Heart left ventricle (tissue), 13 donors: ENCODE results near the gene PLA2G6.

Experiments
- CTCF ChIP-seq, 12 donors: fragments of 200-600 bp; sonication (generic) in 4 of 12; IDR thresholded peaks; one replicate each; pipeline versions ENCODE4 v1.5.0 to v1.8.0; 2018 to 2022; ENCODE audit warnings: antibody characterized with exemption in 12 of 12, mild to moderate bottlenecking in 5 of 12
- POLR2A ChIP-seq, 2 donors: fragments of 450-650 bp; IDR thresholded peaks; one replicate each; pipeline ENCODE4 v1.6.1; 2017; ENCODE audit warnings: antibody characterized with exemption in 2 of 2, mild to moderate bottlenecking in 2 of 2, moderate library complexity in 2 of 2
- donor health status: ischemic (EF 13 %, LVEDD 7.1; RV severe dilation, severe dysfunction).
- donor health status: DM: no; HTN: yes; CAD: no.
- donor health status: DM: no; HTN: no; CAD: no.
- donor health status: ischemic (EF 25% LVEDD 6.9; RV normal size, moderate dysfunction).
- donor health status: ischemic (EF 25% LVEDD 5.7; RV mildly dilated, moderate dysfunction).
- donor health status: ischemic (EF 35%, LVEDD 5.7; RV mildly dilated, moderate dysfunction).
- donor health status: nonischemic (EF 11% LVEDD 7.7; RV severe dilation, severe dysfunction).
- donor health status: DM: yes; HTN: yes; CAD: no.
- donor health status: PGD.
- donor health status: ischemic (EF 29% LVEDD 5.4; RV normal size, mild dysfunction).
- donor health status: nonischemic (EF 23%, LVEDD 6.1; RV moderate dilation, normal function).

DNA sequence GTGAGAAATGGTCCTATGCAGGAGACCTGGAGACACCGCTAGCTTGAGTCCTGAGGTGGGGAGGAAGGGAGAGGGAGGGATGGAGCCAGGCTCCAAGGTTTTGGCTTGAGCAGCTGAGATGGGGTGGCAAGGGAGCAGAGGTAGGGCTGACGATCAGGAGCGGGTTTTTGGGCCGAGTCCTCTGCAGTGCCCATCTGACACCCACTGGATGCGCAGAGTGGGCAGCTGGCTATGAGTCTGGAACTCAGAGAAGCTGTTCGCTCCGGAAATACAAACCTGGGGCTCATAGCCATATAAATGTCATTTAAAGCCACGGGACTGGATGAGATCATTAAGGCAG, 19.7 kb upstream of the PLA2G6 start:
- no peak for TF ChIP-seq CTCF (IDR thresholded peaks at IDR 0.05)
- TF ChIP-seq POLR2A (IDR thresholded peaks at IDR 0.05), result no peak
